Measurements from ENCODE around the gene AHCTF1. TPM values are rescaled to one million over a fixed set of nuclear protein-coding genes. Genes with fewer than 3 reads are reported as not detected.
A peak's percentile ranks its signal among the peaks of the same experiment; 100 is the strongest.
"Not testable (repeated sequence)": the region's sequence is repeated elsewhere in the genome, so short reads cannot be mapped to it uniquely, and the experiment has no call there.

Gene AHCTF1
- total RNA-seq, 1 donor from 2014 or later = 20.2 TPM

GRCh38 chr1:246923482-246923881 lies 8.3 kb downstream of the AHCTF1 start:
- no peaks in the 10 kb centered on the region for H3K4me1 Mint-ChIP-seq (ENCODE audit: unreplicated experiment)
- no peak overlapping the region for H3K27ac Mint-ChIP-seq (ENCODE audit: unreplicated experiment)
- TF ChIP-seq, protein P1, sequence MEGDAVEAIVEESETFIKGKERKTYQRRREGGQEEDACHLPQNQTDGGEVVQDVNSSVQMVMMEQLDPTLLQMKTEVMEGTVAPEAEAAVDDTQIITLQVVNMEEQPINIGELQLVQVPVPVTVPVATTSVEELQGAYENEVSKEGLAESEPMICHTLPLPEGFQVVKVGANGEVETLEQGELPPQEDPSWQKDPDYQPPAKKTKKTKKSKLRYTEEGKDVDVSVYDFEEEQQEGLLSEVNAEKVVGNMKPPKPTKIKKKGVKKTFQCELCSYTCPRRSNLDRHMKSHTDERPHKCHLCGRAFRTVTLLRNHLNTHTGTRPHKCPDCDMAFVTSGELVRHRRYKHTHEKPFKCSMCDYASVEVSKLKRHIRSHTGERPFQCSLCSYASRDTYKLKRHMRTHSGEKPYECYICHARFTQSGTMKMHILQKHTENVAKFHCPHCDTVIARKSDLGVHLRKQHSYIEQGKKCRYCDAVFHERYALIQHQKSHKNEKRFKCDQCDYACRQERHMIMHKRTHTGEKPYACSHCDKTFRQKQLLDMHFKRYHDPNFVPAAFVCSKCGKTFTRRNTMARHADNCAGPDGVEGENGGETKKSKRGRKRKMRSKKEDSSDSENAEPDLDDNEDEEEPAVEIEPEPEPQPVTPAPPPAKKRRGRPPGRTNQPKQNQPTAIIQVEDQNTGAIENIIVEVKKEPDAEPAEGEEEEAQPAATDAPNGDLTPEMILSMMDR (IDR thresholded peaks at IDR 0.05; ENCODE audit: unreplicated experiment) = no peak
- no peaks in the 10 kb centered on the region for H3K27me3 Mint-ChIP-seq (ENCODE audit: unreplicated experiment)
- no peak for DNase-seq (ENCODE audit: low spot score)
- no peaks in the 10 kb centered on the region for H3K9me3 Mint-ChIP-seq (ENCODE audit: unreplicated experiment)
- no peaks in the 10 kb centered on the region for H3K36me3 Mint-ChIP-seq (ENCODE audit: low read depth, unreplicated experiment)
- no peak overlapping the region for H3K4me3 Mint-ChIP-seq (ENCODE audit: unreplicated experiment)

DNA sequence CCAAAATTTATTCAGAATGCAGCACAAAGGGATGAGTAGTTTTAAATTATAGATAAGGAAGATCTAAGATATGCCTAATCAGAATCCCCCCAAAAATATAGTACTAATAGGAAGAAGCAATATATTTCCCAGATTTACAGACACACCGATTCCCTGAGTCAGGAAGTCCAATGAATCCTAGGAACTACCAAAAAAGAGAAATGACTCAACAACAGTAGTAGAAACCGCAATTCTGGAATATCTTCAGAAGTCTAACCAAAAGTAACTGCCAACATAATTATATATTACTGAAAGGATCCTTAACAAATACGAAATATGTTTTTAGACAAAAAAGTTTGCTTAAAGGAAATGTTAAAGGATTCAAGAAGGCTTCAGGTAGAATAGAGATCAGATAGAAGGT lies 10.3 kb downstream of the AHCTF1 start:
- no peaks in the 10 kb centered on the region for H3K4me1 Mint-ChIP-seq (ENCODE audit: unreplicated experiment)
- no peaks in the 10 kb centered on the region for H3K9me3 Mint-ChIP-seq (ENCODE audit: unreplicated experiment)
- no peak overlapping the region for H3K27ac Mint-ChIP-seq (ENCODE audit: unreplicated experiment)
- no peak overlapping the region for H3K4me3 Mint-ChIP-seq (ENCODE audit: unreplicated experiment)
- H3K36me3 Mint-ChIP-seq (ENCODE audit: low read depth, unreplicated experiment) = no peaks in the 10 kb centered on the region
- DNase-seq (ENCODE audit: low spot score) = no peak
- H3K27me3 Mint-ChIP-seq (ENCODE audit: unreplicated experiment) = no peaks in the 10 kb centered on the region
- TF ChIP-seq, protein P1 (IDR thresholded peaks at IDR 0.05; ENCODE audit: unreplicated experiment) = no peak

GRCh38 chr1:246919902-246920301 lies 11.8 kb downstream of the AHCTF1 start:
- no peaks in the 10 kb centered on the region for H3K4me1 Mint-ChIP-seq (ENCODE audit: unreplicated experiment)
- TF ChIP-seq, protein P1 (IDR thresholded peaks at IDR 0.05; ENCODE audit: unreplicated experiment) = no peak
- peaks cover 1% of the 10 kb centered on the region for H3K27me3 Mint-ChIP-seq (ENCODE audit: unreplicated experiment)
- no peaks in the 10 kb centered on the region for H3K9me3 Mint-ChIP-seq (ENCODE audit: unreplicated experiment)
- no peak overlapping the region for H3K4me3 Mint-ChIP-seq (ENCODE audit: unreplicated experiment)
- no peak for DNase-seq (ENCODE audit: low spot score)
- peaks cover 5% of the 10 kb centered on the region for H3K36me3 Mint-ChIP-seq (ENCODE audit: low read depth, unreplicated experiment)
- H3K27ac Mint-ChIP-seq (ENCODE audit: unreplicated experiment) = no peak overlapping the region

- not testable (repeated sequence) for H3K36me3 Mint-ChIP-seq (ENCODE audit: low read depth, unreplicated experiment); H3K27me3 Mint-ChIP-seq (ENCODE audit: unreplicated experiment); H3K4me1 Mint-ChIP-seq (ENCODE audit: unreplicated experiment); DNase-seq (ENCODE audit: low spot score); H3K4me3 Mint-ChIP-seq (ENCODE audit: unreplicated experiment); H3K9me3 Mint-ChIP-seq (ENCODE audit: unreplicated experiment); H3K27ac Mint-ChIP-seq (ENCODE audit: unreplicated experiment)
These were observed 15.5 kb downstream of the AHCTF1 start for GRCh38 chr1:246916026-246916923.

GRCh38 chr1:246907472-246907871 lies 24.3 kb downstream of the AHCTF1 start:
- peaks cover 22% of the 10 kb centered on the region for H3K36me3 Mint-ChIP-seq (ENCODE audit: low read depth, unreplicated experiment)
- H3K4me1 Mint-ChIP-seq (ENCODE audit: unreplicated experiment) = no peaks in the 10 kb centered on the region
- H3K27ac Mint-ChIP-seq (ENCODE audit: unreplicated experiment) = no peak overlapping the region
- TF ChIP-seq, protein P1 (IDR thresholded peaks at IDR 0.05; ENCODE audit: unreplicated experiment) = no peak
- H3K27me3 Mint-ChIP-seq (ENCODE audit: unreplicated experiment) = no peaks in the 10 kb centered on the region
- H3K4me3 Mint-ChIP-seq (ENCODE audit: unreplicated experiment) = no peak overlapping the region
- no peaks in the 10 kb centered on the region for H3K9me3 Mint-ChIP-seq (ENCODE audit: unreplicated experiment)
- peak; percentile 18 for DNase-seq (ENCODE audit: low spot score)

Data from endothelial cell (in vitro differentiated cells).